HG02973 (cell line): ENCODE data around the gene CCNB3.
A peak's percentile ranks its signal among the peaks of the same experiment; 100 is the strongest.
"Not testable (repeated sequence)": the region's sequence is repeated elsewhere in the genome, so short reads cannot be mapped to it uniquely, and the experiment has no call there.

Experiments
- ATAC-seq: cut with Tn5 transposase; IDR thresholded peaks from one replicate; pipeline ENCODE4 v1.9.1; 2021; ENCODE audit warnings: moderate library complexity; ENCODE audit not compliant: unreplicated experiment

Gene CCNB3

DNA sequence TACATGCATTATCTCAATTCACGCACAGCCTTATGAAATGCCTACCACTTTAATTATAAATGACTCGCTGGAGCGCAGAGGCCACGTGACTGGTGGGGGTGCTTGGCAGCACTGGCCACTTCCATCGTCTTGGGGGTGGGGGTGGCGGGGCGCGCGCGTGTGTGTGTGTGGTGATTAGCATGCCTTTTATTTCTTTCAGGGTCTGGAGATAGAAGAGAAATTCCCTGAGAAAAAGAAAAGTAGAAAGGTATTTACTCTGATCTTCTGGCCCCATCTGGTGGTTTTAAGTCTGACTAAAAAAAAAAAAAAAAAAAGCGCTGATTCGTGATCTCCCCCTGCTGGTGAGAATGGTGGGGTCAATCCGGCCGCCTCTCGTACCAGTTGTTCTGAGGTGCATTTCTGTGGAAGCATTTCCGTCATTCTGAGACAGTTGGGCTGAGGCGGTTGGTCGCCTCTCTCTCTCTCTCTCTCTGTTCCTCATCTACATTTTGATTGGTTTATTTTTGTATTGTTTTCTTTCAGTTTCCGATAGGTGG, at the start of gene CCNB3:
Gene CCNB3, plus strand, starts transcription at position 402 of the 536 bp plus-strand sequence. CDS start 80,399 bp downstream, outside the sequence.
- peak; percentile 97 for ATAC-seq

- no peak for ATAC-seq
These were observed 46.9 kb upstream of the CCNB3 start for GRCh38 chrX:50157545-50158135.

DNA sequence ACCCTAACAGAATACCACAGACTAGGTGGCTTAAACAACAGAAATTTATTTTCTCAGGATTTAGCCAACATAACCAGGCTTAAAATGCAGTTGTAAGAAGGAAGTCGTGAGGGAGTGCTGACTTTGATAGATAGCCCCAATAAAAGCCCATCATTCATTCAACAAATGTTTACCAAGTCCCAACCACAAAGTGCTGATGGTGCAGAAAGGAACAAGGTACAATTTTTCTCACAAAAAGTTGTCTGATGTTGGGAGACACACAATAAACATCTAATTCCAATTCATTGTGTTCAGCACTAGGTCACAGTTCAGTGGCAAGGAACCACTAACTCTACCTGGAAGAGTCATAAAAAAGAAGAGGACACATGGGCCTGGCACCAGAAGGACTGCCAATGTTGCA, 46.0 kb upstream of the CCNB3 start:
- ATAC-seq, result no peak

GRCh38 chrX:50161127-50161526, 43.4 kb upstream of the CCNB3 start:
- no peak for ATAC-seq

DNA sequence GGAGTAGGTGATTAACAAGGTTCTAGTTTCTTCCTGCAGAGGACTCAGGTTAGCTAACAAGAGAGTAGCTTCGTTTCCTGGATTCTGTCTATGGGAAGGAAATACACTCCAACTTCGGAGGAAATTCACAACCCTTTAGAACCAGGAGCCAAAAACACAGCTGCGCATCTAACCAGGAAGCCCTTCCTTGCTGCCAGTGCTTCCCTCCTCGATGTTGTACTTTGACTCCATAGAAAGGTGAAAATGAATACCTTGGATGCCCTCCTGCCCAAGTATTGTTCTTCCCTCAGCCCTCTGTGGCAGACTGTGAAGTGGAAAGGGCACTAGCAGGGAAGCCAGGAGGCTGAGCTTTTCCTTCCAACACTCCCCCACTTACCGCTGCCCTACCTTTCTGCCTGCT, 38.8 kb upstream of the CCNB3 start:
- no peak for ATAC-seq

DNA sequence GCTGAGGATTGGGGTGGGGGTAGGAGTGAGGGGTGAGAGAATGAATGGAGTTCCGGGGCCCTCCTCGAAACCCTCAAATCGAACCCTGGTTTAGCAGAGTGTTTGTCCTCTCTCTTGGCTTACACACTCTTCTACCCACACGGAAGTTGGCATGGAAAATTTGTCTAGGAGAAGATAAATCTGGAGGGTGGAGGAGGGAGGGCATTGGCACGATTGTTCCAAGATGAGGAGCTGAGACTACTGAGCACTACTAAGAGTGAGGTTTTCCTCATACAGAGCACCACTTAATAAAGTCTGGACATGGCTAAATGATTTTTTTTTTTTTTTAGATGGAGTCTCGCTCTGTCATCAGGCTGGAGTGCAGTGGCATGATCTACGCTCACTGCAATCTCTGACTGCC, 37.2 kb upstream of the CCNB3 start:
- ATAC-seq, result no peak

DNA sequence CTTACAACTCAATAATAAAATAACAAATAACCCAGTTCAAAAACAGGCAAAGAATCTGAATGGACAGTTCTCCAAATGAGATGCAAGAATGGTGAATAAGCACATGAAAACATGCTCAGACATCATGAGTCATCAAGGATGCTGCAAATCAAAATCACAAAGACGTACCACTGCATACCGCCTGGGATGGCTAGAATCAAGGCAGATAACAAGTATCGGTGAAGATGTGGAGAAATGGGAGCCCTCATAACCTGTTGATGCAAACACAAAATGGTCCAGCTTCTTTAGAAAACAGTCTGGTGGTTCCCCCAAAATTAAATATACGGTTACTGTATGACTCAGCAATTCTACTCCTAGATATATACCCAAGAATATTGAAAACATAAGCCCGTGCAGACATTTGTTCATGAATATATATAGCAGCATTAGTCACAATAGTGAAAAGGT, 36.3 kb upstream of the CCNB3 start:
- peak; percentile 69 for ATAC-seq

GRCh38 chrX:50169717-50170116, 34.8 kb upstream of the CCNB3 start:
- ATAC-seq, result no peak

- ATAC-seq, result no peak
These were observed 24.3 kb upstream of the CCNB3 start for GRCh38 chrX:50180073-50180940.

DNA sequence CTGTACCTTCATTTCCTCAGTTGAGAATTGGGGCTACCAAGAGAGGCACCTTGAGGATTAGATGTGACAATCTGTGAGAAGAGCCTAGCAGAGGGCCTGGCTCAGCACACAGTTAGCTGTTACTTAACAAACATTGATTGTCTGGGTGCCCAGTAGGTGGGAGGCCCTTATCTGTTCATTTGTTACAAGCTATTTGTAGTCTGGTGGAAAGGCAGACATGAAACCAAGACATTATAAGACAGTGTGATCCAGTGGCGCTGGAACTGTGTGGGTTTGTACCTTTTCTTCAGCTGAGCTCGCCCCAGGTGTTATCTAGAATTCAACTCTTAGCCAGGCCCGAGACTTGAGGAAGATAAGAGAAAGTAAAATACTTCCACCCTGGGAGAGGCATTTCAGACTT, 20.7 kb upstream of the CCNB3 start:
- ATAC-seq, result no peak

DNA sequence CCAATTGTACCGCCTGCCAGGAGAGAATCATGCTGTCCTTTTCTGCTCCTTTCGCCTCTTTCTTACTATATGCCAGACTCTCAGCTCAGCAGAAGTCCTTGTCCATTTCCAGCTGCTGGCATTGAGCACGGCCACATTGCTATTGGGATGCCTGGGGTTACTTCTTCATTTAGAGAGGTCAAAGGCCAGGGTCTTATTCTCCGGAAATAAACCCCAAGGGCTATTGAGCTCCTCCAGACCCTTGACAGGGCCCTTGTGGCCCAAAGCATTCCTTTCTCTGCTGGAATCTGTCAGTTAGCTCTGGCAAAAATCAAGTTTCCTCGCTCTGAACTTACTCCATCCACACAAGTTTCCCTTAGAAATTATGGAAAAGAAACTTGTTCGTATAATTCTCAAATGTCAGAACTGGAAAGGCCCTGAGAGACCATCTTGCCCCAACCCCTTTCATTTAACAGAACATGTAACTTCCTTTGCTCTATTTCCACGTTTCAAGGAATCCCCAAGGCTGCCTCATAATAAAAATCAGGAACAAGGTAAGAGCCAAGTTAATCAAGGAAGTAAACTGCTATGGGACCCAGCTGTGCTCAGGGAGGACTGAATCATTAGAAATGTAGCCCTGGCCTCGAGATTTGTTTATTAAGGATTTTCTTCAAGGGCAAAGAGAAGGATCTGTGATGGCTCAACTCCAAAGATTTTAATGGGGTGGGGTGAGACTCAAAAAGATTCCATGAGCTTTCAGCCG, 15.5 kb upstream of the CCNB3 start:
- ATAC-seq, result no peak

GRCh38 chrX:50198348-50198747, 6.2 kb upstream of the CCNB3 start:
- no peak for ATAC-seq

DNA sequence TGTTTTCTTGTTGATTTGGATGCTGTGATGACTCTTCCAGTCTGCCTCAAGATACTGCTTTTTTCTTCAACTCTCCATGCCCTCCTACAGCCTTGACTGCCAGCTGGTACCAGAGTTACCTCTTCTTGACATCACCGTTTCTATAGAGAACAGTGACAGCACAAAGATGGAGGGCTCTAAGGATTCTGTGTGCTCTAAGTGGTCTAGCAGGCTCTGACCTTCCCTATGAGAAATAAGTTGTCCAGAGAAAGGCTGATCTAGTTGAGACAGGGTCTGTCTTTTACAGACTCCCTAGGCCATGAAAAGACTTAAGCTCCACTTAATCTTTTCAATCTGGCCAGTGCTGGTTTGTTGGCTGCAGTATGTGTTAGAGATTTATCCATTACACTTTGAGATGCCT, 3.7 kb upstream of the CCNB3 start, which contains the start of gene AKAP4:
Gene AKAP4, minus strand, starts transcription at position 101 of the 400 bp plus-strand sequence. CDS start 118 bp downstream, outside the sequence.
- ATAC-seq, result no peak

GRCh38 chrX:50202539-50202938, 2.0 kb upstream of the CCNB3 start:
- ATAC-seq, result no peak

DNA sequence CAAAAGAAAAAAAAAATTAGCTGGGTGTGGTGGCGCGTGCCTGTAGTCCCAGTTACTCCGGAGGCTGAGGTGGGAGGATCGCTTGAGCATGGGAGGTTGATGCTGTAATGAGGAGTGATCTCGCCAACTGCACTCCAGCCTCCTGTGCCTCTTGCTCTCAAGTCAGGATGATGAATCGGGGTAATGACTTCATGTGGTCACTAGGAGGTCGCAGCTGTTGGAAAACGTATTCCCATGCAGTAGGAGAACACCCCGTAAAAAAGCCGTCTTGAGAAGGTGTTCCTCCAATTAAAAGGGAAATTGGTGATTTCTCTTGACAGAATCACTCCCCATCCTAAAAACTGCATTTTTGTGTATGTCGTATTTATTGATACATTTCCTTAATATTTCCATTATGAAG, 2.2 kb downstream of the CCNB3 start:
- ATAC-seq, result no peak

DNA sequence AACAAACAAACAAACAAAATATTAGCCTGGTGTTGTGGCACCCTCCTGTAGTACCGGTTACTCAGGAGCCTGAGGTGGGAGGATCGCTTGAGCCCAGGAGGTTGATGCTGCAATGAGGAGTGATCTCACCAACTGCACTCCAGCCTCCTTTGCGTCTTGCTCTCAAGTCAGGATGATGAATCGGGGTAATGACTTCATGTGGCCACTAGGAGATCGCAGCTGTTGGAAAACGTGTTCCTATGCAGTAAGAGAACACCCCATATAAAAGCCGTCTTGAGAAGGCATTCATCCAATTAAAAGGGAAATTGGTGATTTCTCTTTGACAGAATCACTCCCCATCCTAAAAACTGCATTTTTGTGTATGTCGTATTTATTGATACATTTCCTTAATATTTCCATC, 6.9 kb downstream of the CCNB3 start:
- ATAC-seq, result no peak

GRCh38 chrX:50281253-50281652, 76.7 kb downstream of the CCNB3 start:
- no peak for ATAC-seq

DNA sequence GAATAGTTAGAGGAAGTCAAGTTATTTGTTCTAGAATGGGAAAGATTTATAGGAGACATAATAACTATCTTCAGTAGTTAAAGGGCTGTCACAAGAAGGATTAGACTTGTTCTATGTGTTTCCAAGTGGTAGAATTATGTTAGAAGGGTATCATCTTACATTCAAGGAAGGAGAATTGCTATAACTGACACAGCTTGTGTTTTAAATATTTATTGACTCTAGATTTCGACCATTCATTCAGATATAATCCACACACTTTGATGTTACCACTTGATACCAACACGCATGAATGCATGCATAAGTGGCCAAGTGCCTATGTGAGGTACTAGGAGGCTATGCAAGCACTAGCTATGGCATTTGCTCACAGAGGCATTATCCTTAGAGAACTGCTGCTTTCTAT, 122.7 kb downstream of the CCNB3 start:
- no peak for ATAC-seq

DNA sequence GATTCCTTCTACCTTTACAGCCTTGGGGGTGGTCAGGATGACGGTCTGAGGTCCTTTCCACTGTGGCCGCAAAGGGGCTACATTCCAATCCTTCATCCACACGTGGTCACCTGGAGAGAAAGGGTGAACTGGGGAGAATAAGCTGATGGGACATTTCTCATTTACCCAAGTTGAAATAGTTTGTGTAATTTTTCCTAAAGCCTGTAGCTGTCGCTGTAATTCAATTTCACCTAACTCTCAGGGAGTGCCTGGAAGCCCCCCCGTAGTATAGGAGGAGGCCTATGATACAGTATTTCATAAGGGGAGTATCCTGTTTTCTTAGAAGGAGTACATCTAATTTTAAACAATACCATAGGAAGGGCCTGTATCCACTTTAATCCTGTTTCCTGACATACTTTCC, 128.1 kb downstream of the CCNB3 start:
- not testable (repeated sequence) for ATAC-seq

GRCh38 chrX:50333308-50333707, 128.7 kb downstream of the CCNB3 start:
- ATAC-seq, result no peak

DNA sequence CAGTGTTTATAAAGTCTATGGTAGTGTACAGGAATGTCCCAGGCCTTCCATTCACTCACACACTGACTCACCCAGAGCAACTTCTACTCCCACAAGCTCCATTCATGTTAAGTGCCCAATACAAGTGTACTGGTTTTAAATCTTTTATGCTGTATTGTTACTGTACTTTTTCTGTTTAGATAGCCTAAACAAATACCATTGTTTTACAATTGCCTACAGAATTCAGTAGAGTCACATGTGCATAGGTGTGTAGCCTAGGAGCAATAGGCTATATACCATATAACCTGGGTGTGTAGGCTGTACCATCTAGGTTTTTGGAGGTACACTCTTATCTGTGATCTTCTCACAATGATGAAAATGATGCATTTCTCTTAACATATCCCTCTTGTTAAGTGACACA, 139.4 kb downstream of the CCNB3 start:
- ATAC-seq, result no peak
